GM12891 (cell line): ENCODE data around the gene CDH13.

Experiments
- POLR2A ChIP-seq: IDR thresholded peaks from 2 replicates; pipeline ENCODE4 v1.6.1; 2011; ENCODE audit warnings: low read depth, low read length, control low read depth
- POLR2AphosphoS5 ChIP-seq: IDR thresholded peaks from 2 replicates; pipeline ENCODE4 v1.6.1; 2011; ENCODE audit warnings: low read depth, low read length, control low read depth

DNA sequence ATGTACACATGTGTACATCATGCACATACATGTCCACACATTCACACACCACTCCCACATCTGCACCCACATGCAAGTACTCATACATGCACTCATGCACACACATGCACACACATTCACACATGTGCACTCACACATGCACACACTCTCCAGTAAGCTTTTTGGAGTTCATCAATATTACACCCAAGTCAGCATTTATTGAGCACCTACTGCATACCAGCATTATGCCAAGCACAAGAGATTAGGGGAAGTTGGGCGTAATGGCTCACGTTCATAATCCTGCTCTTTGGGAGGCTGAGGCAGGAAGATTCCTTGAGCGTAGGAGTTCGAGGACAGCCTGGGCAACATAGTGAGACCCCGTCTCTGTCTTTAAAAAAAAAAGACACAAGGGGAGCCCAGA lies 1093.4 kb downstream of the CDH13 start:
- TF ChIP-seq POLR2A (no peak), POLR2AphosphoS5 (no peak)
